NCI-H2029 treated with DMSO at 0.1 percent for 48 hours (cell line): ENCODE measurements around the gene TMEM52.

ENCODE experiments used
- DNase-seq: peaks from one replicate; lab custom pipeline; 2025; lab: John Stamatoyannopoulos, UW

The TMEM52 gene

DNA sequence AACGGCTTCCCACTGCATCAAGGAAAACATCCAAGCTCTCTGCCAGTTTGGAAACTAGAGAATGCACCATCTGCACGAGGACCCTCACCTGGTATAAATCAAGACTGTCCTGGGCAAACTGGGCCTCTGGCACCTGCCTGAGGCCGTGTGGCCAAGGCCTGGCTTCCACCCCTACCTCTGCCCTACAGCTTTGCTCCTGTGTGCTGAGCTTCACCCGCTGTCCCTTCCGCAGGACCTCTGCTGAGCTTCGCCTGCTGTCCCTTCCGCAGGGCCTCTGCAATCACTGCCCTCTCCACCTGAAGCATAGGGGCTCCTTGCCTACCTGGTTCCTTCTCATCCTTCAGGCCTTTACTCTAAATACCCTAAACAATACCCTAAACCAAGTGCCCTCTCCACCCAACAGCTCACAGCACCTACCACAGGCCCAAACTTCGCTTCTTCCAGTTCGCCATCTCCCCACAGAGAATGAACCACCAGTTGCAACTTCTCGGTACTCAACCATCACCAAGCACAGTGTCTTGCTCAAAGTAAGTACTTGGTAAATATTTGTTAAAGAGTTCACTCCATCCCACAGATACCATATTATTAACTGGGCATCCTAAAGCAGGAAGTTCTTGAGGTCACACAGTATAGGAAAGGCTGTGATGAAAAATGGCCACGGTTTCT lies 46.6 kb downstream of the TMEM52 start:
- DNase-seq = no peak

GRCh38 chr1:1869469-1869868 lies 49.6 kb downstream of the TMEM52 start:
- no peak for DNase-seq
